SK-N-MC (cell line): ENCODE measurements around the gene NLRP5.

Source experiments
- EZH2 ChIP-seq: fragments of 200-600 bp; sonication (generic); IDR thresholded peaks from one replicate; pipeline ENCODE4 v1.6.1; 2017; ENCODE audit warnings: antibody characterized with exemption
- POLR2AphosphoS5 ChIP-seq: IDR thresholded peaks from 2 replicates; pipeline ENCODE4 v1.6.1; 2012; ENCODE audit warnings: mild to moderate bottlenecking, low read depth, low read length, borderline replicate concordance

- TF ChIP-seq POLR2AphosphoS5 (no peak), EZH2 (no peak)
Observed at GRCh38 chr19:55958356-55958755, 28.2 kb upstream of the NLRP5 start.
